ENCODE measurements around the gene CYP27B1. TPM values are rescaled to one million over a fixed set of nuclear protein-coding genes. Genes with fewer than 3 reads are reported as not detected.

The CYP27B1 gene
- total and polyA plus RNA-seq, 10 of the 15 experiments (the other 5 are each of a cell fraction or from before 2014, with no cell fraction given): 0.10 to 2.7 (median 1.1) TPM

- no peak for TF ChIP-seq IRF3 (IDR thresholded peaks at IDR 0.05)
- no peak for TF ChIP-seq SMARCA5 (IDR thresholded peaks at IDR 0.05)
- no peak for TF ChIP-seq POLR2A (IDR thresholded peaks at IDR 0.05; ENCODE audit: low read depth, low read length)
- no peak for TF ChIP-seq RELB (IDR thresholded peaks at IDR 0.05; ENCODE audit: low read depth)
Observed at GRCh38 chr12:57793920-57794319, 27.0 kb upstream of the CYP27B1 start (continued).

- ChIA-PET POLR2A (interaction anchor here (0.9 to 1.5 kb wide), 2 partner anchors 27 to 115 kb away, joined by 3 read pairs; no protein-coding TSS in a partner anchor), RAD21 (ENCODE audit: unreplicated experiment) (interaction anchor here (1.0 to 1.4 kb wide), 3 partner anchors 27 to 122 kb away, joined by 3 to 5 read pairs (median 3); no protein-coding TSS in a partner anchor), CTCF (interaction anchor here (0.6 to 2.7 kb wide), 13 partner anchors 8 to 174 kb away, joined by 3 to 12 read pairs (median 5); no protein-coding TSS in a partner anchor), SMC1A (ENCODE audit: uncharacterized antibody, unreplicated experiment) (interaction anchor here (0.7 to 2.0 kb wide), 5 partner anchors 9 to 115 kb away, joined by 3 to 6 read pairs (median 3); no protein-coding TSS in a partner anchor)
- Histone ChIP-seq H3K27me3 (replicated peaks in 1 of 2; ENCODE audit: control insufficient read depth in 2 of 2, insufficient read depth in 2 of 2, low read length in 1 of 2) (no peaks in the 10 kb centered on the region), H3K27ac (ENCODE audit: control insufficient read depth, insufficient read depth) (no peak overlapping the region), H3K79me2 (ENCODE audit: control insufficient read depth, insufficient read depth, low read length) (peaks cover 15% of the 10 kb centered on the region), H3K4me1 (ENCODE audit: control insufficient read depth, insufficient read depth, low read length) (peaks cover 8% of the 10 kb centered on the region; the same call in 1 of the 2 replicates), H3K4me3 (no peak overlapping the region), H4K20me1 (ENCODE audit: control insufficient read depth, insufficient read depth) (no peaks in the 10 kb centered on the region), H2AFZ (ENCODE audit: control insufficient read depth, low read depth, low read length) (no peak overlapping the region), H3K36me3 (ENCODE audit: control insufficient read depth in 2 of 2, insufficient read depth in 2 of 2, low read length in 1 of 2) (peaks cover 0 to 14% of the 10 kb centered on the region in 2 experiments), H3K4me2 (ENCODE audit: control insufficient read depth, insufficient read depth) (peak overlapping the region; percentile 89), H3K9ac (ENCODE audit: control insufficient read depth, insufficient read depth, low read length) (no peak overlapping the region), H3K9me3 (replicated peaks; ENCODE audit: control insufficient read depth, insufficient read depth, low read length) (no peaks in the 10 kb centered on the region)
- BruUV-seq (replicated peaks): TSS peak; percentile 72
- no peak for ATAC-seq
- no peak for FAIRE-seq
- in situ Hi-C loops (cut with MboI) (no loop called here), intact Hi-C loops (cut with micrococcal nuclease; ENCODE audit: unreplicated experiment) (no loop called here)
- WGBS (ENCODE audit: insufficient coverage, insufficient replicate concordance, low lambda C conversion rate, missing lambda C conversion rate): 86% methylated on average over 11 of the region's 11 CpGs
- no peak for DNase-seq (ENCODE audit: low read depth, low spot score)
- TF ChIP-seq CBX3 (IDR thresholded peaks at IDR 0.05; ENCODE audit: borderline replicate concordance, low read depth): no peak
- TF ChIP-seq ATF3 (IDR thresholded peaks at IDR 0.05; ENCODE audit: borderline replicate concordance, extremely low read depth, low read depth, low read length): no peak
- no peak for TF ChIP-seq E2F8 (IDR thresholded peaks at IDR 0.05; ENCODE audit: low read depth, partially characterized antibody)
- TF ChIP-seq, protein P1, sequence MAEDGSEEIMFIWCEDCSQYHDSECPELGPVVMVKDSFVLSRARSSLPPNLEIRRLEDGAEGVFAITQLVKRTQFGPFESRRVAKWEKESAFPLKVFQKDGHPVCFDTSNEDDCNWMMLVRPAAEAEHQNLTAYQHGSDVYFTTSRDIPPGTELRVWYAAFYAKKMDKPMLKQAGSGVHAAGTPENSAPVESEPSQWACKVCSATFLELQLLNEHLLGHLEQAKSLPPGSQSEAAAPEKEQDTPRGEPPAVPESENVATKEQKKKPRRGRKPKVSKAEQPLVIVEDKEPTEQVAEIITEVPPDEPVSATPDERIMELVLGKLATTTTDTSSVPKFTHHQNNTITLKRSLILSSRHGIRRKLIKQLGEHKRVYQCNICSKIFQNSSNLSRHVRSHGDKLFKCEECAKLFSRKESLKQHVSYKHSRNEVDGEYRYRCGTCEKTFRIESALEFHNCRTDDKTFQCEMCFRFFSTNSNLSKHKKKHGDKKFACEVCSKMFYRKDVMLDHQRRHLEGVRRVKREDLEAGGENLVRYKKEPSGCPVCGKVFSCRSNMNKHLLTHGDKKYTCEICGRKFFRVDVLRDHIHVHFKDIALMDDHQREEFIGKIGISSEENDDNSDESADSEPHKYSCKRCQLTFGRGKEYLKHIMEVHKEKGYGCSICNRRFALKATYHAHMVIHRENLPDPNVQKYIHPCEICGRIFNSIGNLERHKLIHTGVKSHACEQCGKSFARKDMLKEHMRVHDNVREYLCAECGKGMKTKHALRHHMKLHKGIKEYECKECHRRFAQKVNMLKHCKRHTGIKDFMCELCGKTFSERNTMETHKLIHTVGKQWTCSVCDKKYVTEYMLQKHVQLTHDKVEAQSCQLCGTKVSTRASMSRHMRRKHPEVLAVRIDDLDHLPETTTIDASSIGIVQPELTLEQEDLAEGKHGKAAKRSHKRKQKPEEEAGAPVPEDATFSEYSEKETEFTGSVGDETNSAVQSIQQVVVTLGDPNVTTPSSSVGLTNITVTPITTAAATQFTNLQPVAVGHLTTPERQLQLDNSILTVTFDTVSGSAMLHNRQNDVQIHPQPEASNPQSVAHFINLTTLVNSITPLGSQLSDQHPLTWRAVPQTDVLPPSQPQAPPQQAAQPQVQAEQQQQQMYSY (CRISPR knock-in tag; IDR thresholded peaks at IDR 0.05): no peak
- TF ChIP-seq ETV6 (conservative IDR thresholded peaks at IDR 0.05 in 1 of 2, IDR thresholded peaks at IDR 0.05 in 1 of 2; ENCODE audit: borderline replicate concordance in 1 of 2, low read depth in 1 of 2): no peak
- no peak for TF ChIP-seq EZH2 (IDR thresholded peaks at IDR 0.05; ENCODE audit: borderline replicate concordance, control insufficient read depth, low read depth, low read length)
- no peak for TF ChIP-seq TARDBP (IDR thresholded peaks at IDR 0.05; ENCODE audit: borderline replicate concordance)
- no peak for TF ChIP-seq CHD1 (IDR thresholded peaks at IDR 0.05; ENCODE audit: low read depth, low read length)
Observed at GRCh38 chr12:57783861-57784260, 17.0 kb upstream of the CYP27B1 start.

Data from GM12878 (cell line).